HUDEP-2 (cell line): Measurements from ENCODE around the gene MUC5B.
"Not testable (repeated sequence)": the region's sequence is repeated elsewhere in the genome, so short reads cannot be mapped to it uniquely, and the experiment has no call there.

Source experiments
- DNase-seq, 76 experiments: peaks; one replicate each; lab custom pipeline; 2025; ENCODE audit not compliant: unreplicated experiment in 76 of 76; lab: John Stamatoyannopoulos, UW

MUC5B gene

DNA sequence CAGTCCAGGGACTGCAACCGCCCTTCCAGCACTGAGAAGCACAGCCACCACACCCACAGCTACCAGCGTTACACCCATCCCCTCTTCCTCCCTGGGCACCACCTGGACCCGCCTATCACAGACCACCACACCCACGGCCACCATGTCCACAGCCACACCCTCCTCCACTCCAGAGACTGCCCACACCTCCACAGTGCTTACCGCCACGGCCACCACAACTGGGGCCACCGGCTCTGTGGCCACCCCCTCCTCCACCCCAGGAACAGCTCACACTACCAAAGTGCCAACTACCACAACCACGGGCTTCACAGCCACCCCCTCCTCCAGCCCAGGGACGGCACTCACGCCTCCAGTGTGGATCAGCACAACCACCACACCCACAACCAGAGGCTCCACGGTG lies 19.9 kb downstream of the MUC5B start:
- not testable (repeated sequence) for DNase-seq

DNA sequence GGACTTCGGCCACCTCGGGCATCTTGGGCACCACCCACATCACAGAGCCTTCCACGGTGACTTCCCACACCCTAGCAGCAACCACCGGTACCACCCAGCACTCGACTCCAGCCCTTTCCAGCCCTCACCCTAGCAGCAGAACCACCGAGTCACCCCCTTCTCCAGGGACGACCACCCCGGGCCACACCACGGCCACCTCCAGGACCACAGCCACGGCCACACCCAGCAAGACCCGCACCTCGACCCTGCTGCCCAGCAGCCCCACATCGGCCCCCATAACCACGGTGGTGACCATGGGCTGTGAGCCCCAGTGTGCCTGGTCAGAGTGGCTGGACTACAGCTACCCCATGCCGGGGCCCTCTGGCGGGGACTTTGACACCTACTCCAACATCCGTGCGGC lies 20.7 kb downstream of the MUC5B start:
- not testable (repeated sequence) for DNase-seq

DNA sequence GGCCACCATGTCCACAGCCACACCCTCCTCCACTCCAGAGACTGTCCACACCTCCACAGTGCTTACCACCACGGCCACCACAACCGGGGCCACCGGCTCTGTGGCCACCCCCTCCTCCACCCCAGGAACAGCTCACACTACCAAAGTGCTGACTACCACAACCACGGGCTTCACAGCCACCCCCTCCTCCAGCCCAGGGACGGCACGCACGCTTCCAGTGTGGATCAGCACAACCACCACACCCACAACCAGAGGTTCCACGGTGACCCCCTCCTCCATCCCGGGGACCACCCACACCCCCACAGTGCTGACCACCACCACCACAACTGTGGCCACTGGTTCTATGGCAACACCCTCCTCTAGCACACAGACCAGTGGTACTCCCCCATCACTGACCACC lies 21.7 kb downstream of the MUC5B start:
- not testable (repeated sequence) for DNase-seq

DNA sequence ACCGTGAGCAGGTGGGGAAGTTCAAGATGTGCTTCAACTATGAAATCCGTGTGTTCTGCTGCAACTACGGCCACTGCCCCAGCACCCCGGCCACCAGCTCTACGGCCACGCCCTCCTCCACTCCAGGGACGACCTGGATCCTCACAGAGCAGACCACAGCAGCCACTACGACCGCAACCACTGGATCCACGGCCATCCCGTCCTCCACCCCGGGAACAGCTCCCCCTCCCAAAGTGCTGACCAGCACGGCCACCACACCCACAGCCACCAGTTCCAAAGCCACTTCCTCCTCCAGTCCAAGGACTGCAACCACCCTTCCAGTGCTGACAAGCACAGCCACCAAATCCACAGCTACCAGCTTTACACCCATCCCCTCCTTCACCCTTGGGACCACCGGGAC lies 22.9 kb downstream of the MUC5B start:
- DNase-seq: not testable (repeated sequence)

DNA sequence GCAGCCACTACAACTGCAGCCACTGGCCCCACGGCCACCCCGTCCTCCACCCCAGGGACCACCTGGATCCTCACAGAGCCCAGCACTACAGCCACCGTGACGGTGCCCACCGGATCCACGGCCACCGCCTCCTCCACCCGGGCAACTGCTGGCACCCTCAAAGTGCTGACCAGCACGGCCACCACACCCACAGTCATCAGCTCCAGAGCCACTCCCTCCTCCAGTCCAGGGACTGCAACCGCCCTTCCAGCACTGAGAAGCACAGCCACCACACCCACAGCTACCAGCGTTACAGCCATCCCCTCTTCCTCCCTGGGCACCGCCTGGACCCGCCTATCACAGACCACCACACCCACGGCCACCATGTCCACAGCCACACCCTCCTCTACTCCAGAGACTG lies 23.4 kb downstream of the MUC5B start:
- DNase-seq: not testable (repeated sequence)

DNA sequence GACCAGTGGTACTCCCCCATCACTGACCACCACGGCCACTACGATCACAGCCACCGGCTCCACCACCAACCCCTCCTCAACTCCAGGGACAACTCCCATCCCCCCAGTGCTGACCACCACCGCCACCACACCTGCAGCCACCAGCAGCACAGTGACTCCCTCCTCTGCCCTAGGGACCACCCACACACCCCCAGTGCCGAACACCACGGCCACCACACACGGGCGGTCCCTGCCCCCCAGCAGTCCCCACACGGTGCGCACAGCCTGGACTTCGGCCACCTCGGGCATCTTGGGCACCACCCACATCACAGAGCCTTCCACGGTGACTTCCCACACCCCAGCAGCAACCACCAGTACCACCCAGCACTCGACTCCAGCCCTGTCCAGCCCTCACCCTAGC lies 24.2 kb downstream of the MUC5B start:
- not testable (repeated sequence) for DNase-seq

DNA sequence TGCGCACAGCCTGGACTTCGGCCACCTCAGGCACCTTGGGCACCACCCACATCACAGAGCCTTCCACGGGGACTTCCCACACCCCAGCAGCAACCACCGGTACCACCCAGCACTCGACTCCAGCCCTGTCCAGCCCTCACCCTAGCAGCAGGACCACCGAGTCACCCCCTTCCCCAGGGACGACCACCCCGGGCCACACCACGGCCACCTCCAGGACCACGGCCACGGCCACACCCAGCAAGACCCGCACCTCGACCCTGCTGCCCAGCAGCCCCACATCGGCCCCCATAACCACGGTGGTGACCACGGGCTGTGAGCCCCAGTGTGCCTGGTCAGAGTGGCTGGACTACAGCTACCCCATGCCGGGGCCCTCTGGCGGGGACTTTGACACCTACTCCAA lies 26.1 kb downstream of the MUC5B start:
- not testable (repeated sequence) for DNase-seq

DNA sequence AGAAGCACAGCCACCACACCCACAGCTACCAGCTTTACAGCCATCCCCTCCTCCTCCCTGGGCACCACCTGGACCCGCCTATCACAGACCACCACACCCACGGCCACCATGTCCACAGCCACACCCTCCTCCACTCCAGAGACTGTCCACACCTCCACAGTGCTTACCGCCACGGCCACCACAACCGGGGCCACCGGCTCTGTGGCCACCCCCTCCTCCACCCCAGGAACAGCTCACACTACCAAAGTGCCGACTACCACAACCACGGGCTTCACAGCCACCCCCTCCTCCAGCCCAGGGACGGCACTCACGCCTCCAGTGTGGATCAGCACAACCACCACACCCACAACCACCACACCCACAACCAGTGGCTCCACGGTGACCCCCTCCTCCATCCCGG lies 27.5 kb downstream of the MUC5B start:
- DNase-seq: not testable (repeated sequence)

DNA sequence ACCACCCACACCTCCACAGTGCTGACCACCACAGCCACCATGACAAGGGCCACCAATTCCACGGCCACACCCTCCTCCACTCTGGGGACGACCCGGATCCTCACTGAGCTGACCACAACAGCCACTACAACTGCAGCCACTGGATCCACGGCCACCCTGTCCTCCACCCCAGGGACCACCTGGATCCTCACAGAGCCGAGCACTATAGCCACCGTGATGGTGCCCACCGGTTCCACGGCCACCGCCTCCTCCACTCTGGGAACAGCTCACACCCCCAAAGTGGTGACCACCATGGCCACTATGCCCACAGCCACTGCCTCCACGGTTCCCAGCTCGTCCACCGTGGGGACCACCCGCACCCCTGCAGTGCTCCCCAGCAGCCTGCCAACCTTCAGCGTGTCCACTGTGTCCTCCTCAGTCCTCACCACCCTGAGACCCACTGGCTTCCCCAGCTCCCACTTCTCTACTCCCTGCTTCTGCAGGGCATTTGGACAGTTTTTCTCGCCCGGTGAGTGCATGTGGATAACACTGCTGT lies 28.4 kb downstream of the MUC5B start:
- DNase-seq: no peak

DNA sequence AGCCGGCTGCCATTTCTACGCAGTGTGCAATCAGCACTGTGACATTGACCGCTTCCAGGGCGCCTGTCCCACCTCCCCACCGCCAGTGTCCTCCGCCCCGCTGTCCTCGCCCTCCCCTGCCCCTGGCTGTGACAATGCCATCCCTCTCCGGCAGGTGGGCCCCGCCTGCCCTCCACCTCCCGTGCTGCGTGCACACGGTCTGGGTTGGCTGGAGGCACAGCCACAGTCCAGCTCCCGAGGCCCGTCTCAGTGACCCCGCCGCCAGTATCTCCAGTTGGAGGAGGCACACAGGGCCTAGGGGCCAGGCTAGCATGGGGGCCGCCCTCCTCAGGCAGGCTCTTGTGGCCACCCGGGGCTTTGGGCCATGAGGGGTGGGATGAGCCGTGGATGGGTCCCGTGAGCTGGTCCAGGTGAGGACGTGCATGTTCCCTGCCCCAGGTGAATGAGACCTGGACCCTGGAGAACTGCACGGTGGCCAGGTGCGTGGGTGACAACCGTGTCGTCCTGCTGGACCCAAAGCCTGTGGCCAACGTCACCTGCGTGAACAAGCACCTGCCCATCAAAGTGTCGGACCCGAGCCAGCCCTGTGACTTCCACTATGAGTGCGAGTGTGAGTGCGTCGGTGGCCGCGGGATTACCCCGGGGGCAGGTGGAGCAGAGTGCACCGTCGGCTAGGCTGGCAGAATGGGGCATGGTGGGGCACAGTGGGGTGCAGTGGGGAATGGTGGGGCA lies 29.7 kb downstream of the MUC5B start:
- no peak for DNase-seq

DNA sequence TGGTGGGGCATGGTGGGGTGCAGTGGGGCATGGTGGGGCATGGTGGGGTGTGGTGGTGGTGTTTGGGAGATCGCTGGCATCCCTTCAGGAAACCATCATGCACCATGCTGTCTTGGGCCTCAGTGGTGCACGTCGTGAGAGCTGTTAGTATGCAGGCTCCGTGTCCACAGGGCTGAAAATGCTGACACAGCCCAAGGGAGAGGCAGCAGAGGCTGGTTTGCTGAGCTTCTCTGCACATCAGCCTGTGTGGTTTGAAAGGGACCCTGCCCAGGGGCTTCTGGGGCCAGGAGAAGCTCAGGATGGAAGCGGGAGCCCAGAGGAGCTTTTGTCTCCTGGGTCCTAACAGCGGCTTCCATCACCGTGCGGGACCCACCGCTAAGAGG lies 30.2 kb downstream of the MUC5B start:
- DNase-seq: no peak

DNA sequence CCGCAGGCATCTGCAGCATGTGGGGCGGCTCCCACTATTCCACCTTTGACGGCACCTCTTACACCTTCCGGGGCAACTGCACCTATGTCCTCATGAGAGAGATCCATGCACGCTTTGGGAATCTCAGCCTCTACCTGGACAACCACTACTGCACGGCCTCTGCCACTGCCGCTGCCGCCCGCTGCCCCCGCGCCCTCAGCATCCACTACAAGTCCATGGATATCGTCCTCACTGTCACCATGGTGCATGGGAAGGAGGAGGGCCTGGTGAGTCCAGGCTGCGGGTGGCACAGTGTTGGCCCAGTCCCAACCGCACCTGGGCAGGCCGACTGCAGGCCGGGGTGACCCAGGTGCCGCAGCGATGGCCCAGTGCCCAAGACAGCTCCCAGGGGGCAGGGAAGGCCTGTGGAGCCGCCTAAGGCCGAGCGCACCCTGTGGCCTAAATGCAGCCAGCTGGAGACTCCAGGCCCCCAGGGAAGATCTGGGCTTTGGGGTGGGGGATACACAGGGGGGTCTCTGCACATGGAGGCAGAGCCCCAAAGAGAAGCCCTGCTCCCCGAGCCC lies 31.3 kb downstream of the MUC5B start:
- no peak for DNase-seq

DNA sequence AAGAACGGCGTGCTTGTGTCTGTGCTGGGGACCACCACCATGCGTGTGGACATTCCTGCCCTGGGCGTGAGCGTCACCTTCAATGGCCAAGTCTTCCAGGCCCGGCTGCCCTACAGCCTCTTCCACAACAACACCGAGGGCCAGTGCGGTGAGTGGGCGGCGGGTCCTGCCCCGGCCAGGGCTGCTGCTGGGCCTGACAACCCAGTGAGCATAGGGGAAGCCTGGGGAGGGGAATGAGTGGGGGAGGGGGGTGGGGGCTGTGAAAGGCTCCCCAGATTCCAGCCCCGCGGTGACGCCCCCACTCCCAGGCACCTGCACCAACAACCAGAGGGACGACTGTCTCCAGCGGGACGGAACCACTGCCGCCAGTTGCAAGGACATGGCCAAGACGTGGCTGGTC lies 31.9 kb downstream of the MUC5B start:
- DNase-seq: no peak

DNA sequence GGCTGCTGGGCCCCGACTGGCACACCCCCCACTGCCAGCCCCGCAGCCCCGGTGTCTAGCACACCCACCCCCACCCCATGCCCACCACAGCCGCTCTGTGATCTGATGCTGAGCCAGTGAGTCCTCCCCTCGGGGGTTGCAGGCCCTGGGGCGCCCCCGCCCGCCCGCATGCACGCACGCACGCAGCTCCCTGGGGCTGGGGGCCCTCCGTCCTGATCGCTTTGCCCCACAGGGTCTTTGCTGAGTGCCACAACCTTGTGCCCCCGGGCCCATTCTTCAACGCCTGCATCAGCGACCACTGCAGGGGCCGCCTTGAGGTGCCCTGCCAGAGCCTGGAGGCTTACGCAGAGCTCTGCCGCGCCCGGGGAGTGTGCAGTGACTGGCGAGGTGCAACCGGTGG lies 32.3 kb downstream of the MUC5B start:
- DNase-seq: no peak

DNA sequence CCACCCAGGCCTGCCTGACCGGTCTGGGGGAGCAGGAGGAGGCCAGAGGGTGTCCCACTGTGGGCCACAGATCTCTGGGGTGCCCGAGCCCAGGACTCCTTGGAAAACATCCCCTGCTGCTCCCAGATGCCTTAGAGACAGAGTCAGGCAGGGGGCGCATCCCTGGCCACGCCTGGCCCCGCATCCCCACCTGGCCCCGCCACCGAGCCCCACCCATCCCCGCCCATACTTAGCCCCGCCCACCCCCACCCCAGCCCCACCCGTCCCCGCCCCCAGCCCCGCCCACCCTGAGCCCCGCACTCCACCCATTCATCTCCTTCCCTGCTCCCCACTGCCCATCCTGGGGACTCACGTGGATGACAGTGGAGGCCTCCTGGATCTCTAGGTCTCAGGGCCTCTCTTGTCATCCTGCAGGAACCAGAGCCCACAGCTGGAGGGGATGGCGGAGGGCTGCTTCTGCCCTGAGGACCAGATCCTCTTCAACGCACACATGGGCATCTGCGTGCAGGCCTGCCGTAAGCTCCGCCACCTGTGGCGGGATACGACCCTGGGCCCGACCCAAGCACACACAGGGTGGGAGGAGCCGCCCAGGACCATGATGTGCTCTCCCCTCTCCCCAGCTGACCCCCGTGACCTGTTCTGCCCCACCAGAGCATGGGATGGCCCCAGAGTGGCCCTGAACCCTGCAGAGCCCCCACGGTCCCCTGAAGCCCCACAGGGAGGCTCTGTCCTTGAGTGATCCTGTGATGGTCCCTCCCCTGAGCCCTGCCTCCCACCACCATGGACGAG lies 33.6 kb downstream of the MUC5B start:
- no peak for DNase-seq

DNA sequence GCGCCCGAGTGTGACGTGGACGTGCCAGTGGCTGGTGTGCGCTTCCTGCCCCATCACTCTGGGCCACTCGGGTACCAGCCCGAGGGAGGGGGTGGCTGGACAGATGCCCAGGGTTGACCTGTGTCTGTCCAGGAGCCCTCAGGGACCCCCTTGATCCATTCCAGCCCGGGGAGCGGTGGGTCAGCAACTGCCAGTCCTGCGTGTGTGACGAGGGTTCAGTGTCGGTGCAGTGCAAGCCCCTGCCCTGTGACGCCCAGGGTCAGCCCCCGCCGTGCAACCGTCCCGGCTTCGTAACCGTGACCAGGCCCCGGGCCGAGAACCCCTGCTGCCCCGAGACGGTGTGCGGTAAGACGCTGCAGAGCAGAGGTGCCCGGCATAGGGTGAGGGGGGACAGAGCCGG lies 34.5 kb downstream of the MUC5B start:
- DNase-seq: no peak

DNA sequence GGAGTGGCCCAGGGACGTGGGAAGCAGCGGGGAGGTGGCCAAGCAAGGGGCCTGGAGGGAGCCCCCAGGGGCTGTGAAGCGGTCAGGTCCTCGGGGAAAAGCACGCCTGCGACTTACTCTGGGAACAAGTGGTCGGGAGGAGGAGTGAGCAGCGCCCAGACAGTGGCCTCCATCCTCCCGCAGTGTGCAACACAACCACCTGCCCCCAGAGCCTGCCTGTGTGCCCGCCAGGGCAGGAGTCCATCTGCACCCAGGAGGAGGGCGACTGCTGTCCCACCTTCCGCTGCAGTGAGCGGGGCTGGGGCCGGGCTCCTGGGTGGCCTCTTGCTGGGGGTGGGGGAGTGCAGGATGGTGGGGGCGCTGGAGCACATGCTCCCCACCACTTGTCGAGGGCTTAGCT lies 35.0 kb downstream of the MUC5B start:
- no peak for DNase-seq

DNA sequence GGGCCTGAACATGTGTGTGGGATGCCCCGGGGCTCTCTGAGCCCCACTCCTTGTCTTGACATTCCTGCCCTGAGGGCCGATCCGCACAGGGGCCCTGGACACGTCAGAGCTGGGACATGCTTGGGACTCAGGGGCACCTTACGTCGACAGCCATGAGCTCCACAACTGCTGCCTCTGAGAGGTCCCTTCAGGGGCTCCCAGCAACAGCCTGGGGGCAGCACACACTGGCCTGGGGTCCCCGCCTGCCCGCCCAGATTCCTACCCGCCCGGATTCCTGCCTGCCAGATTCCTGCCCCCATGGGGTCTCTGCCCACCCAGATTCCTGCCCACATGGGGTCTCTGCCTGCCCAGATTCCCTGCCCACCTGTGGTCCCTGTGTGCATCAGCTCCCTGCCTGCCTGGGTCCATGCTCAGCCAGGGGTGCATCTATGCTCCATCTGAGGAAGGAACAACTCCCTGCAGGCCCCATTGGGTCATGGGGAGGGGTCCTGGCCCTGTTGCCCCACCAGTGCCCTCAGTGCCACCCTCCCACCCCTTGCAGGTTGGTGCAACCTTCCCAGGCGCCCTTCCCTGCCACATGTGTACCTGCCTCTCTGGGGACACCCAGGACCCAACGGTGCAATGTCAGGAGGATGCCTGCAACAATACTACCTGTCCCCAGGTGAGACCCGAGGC lies 35.7 kb downstream of the MUC5B start:
- no peak for DNase-seq

DNA sequence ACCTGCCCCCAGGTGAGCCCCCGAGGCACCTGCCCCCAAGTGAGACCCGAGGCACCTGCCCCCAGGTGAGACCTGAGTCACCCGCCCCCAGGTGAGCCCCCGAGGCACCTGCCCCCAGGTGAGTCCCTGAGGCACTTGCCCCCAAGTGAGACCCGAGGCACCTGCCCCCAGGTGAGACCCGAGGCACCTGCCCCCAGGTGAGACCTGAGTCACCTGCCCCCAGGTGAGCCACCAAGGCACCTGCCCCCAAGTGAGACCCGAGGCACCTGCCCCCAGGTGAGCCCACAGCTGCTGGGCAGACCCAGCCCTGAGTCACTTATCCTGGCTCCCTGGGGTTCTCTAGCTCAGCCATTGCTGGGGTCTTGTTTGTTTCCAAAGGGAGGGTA lies 36.2 kb downstream of the MUC5B start:
- no peak for DNase-seq

DNA sequence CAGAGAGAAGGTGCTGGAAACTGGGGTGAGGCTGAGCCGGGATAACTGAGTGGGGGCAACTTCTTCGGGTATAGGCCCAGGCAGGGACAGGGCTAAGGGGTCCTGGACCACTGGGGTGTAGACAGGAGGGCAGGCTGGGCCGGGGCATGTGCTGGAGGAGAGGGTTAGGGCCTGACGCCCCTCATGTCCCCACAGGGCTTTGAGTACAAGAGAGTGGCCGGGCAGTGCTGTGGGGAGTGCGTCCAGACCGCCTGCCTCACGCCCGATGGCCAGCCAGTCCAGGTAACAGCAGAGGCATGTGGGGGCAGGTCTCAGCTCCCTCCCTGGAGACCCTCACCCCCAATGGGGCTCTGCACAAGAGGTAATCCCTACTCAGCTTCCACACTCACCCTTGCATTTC lies 36.7 kb downstream of the MUC5B start:
- DNase-seq: no peak

DNA sequence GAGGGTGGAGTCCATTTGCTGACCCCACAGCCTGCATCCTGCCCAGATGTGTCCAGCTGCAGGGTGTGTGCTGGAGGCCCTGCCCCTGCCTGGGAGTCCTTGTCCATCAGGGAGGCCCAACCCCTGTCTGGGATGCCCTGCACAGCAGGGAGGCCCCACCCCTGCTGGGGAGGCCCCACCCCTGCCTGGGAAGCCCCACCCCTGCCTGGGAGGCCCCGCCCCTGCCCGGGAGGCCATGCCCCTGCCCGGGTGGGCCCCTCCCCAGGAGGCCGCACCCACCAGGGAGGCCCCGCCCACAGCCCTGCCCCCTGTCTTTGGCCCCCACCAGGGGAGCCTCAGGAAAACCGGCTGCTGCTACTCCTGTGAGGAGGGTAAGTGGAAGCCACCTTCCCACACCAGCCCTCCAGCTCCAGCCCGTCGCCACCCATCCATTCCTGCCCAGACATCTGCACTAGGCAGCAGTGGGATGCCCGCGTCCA lies 37.2 kb downstream of the MUC5B start:
- peak in 68 of 76 experiments; percentile 2 to 85 (median 56) for DNase-seq
